ENCODE measurements around the gene CRYBG2. TPM values are rescaled to one million over a fixed set of nuclear protein-coding genes. Genes with fewer than 3 reads are reported as not detected.
"Not testable (repeated sequence)": the region's sequence is repeated elsewhere in the genome, so short reads cannot be mapped to it uniquely, and the experiment has no call there.

CRYBG2 gene
- total and polyA plus RNA-seq, 5 experiments from 2014 or later = 0.07 to 0.75 (median 0.65) TPM; not detected in 1

DNA sequence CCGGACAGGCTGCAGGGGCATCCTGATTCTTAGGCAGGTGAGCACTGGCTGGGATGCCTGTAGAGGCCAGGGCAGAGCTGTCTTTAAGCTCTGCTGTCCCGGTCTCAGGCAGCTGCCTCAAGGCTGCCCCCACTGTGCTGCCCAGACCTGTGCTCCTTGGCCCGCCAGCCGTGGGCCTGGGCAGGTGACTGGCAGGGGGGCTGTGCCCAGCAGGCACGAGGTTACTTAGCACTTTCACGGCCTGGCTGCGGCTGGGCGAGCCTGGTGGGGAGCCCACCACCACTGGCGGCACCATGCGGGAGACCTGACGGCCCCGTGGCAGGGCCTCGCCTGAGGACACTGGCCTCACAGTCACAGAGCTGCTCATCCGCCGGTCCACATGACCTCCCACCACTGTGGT is 8.2 kb downstream of the CRYBG2 start:
- Mint-ChIP-seq H3K36me3 (no peaks in the 10 kb centered on the region), H3K27me3 (no peaks in the 10 kb centered on the region), H3K9me3 (no peaks in the 10 kb centered on the region), H3K4me3 (no peak overlapping the region), H3K27ac (no peak overlapping the region), H3K4me1 (peaks cover 0 to 2% (median 0%) of the 10 kb centered on the region in 4 donors)
- DNase-seq (no peak), ATAC-seq (no peak)
- POLR2A ChIA-PET = no interaction called here

- no peak overlapping the region for H3K4me3 Mint-ChIP-seq
- no peaks in the 10 kb centered on the region for H3K27me3 Mint-ChIP-seq
- no peaks in the 10 kb centered on the region for H3K9me3 Mint-ChIP-seq
- H3K36me3 Mint-ChIP-seq = no peaks in the 10 kb centered on the region
- H3K27ac Mint-ChIP-seq = no peak overlapping the region
- DNase-seq = no peak
- H3K4me1 Mint-ChIP-seq = peaks cover 0 to 2% (median 0%) of the 10 kb centered on the region in 4 donors
- no peak for ATAC-seq
- POLR2A ChIA-PET = interaction anchor here (0.6 kb wide), 1 partner anchor 14 kb away, joined by 7 read pairs; no protein-coding TSS in a partner anchor
Observed at GRCh38 chr1:26344147-26344920, 9.6 kb downstream of the CRYBG2 start.

- DNase-seq (no peak), ATAC-seq (no peak)
- POLR2A ChIA-PET = interaction anchor here (0.6 kb wide), 1 partner anchor 19 kb away, joined by 3 read pairs; no protein-coding TSS in a partner anchor
- Mint-ChIP-seq H3K4me3 (no peak overlapping the region), H3K27ac (no peak overlapping the region), H3K27me3 (no peaks in the 10 kb centered on the region), H3K36me3 (no peaks in the 10 kb centered on the region), H3K9me3 (no peaks in the 10 kb centered on the region), H3K4me1 (peaks cover 6 to 15% (median 11%) of the 10 kb centered on the region in 4 donors)
Observed at GRCh38 chr1:26340047-26340481, 13.9 kb downstream of the CRYBG2 start.

DNA sequence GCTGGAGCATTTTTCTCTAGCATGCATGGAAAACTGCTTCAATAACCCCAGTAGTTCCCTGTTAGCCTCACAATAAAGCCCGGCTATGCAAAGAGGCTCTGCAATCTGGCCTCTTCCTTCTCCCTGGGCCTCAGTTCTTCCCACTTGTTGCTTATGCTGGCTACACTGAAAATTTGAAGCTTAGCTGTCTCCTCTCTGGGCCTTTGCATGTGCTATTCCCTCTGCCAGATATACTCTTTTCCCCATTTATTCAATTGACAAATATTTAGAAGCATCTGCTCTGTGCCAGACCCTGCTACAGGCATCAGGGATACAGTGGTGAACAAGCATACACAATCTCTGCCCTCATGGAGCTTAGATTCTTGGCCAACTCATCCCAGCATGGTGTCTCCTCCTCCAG is 15.3 kb downstream of the CRYBG2 start:
- H3K27me3 Mint-ChIP-seq = no peaks in the 10 kb centered on the region
- peaks cover 6 to 18% (median 12%) of the 10 kb centered on the region in 4 donors for H3K4me1 Mint-ChIP-seq
- DNase-seq (no peak), ATAC-seq (no peak)
- H3K9me3 Mint-ChIP-seq = no peaks in the 10 kb centered on the region
- POLR2A ChIA-PET = interaction anchor here (1.3 to 1.4 kb wide), 2 partner anchors 10 to 17 kb away, joined by 3 to 6 read pairs; no protein-coding TSS in a partner anchor
- peak overlapping the region in 6 of 10 donors; percentile 22 to 87 (median 50) for H3K27ac Mint-ChIP-seq
- H3K4me3 Mint-ChIP-seq = peak overlapping the region in 2 of 10 donors; percentile 2 to 72
- no peaks in the 10 kb centered on the region for H3K36me3 Mint-ChIP-seq

GRCh38 chr1:26337625-26338024 is 16.3 kb downstream of the CRYBG2 start:
- peak overlapping the region in 5 of 10 donors; percentile 27 to 77 (median 51) for H3K27ac Mint-ChIP-seq
- no peaks in the 10 kb centered on the region for H3K27me3 Mint-ChIP-seq
- peak overlapping the region in 7 of 10 donors; percentile 30 to 94 (median 64) for H3K4me3 Mint-ChIP-seq
- peaks cover 6 to 18% (median 12%) of the 10 kb centered on the region in 4 donors for H3K4me1 Mint-ChIP-seq
- no peaks in the 10 kb centered on the region for H3K36me3 Mint-ChIP-seq
- ATAC-seq = no peak
- DNase-seq = no peak
- POLR2A ChIA-PET = interaction anchor here (1.4 kb wide), 1 partner anchor 16 kb away, joined by 6 read pairs; no protein-coding TSS in a partner anchor
- H3K9me3 Mint-ChIP-seq = no peaks in the 10 kb centered on the region

- no peaks in the 10 kb centered on the region for H3K9me3 Mint-ChIP-seq
- H3K27me3 Mint-ChIP-seq = no peaks in the 10 kb centered on the region
- ATAC-seq (no peak), DNase-seq (no peak)
- POLR2A ChIA-PET = interaction anchor here (0.5 kb wide), 1 partner anchor 11 kb away, joined by 3 read pairs; no protein-coding TSS in a partner anchor
- peaks cover 6 to 18% (median 12%) of the 10 kb centered on the region in 4 donors for H3K4me1 Mint-ChIP-seq
- no peaks in the 10 kb centered on the region for H3K36me3 Mint-ChIP-seq
- peak overlapping the region; percentile 47 to 94 (median 70) for H3K4me3 Mint-ChIP-seq
- peak overlapping the region in 2 of 10 donors; percentile 63 to 72 for H3K27ac Mint-ChIP-seq
Observed at GRCh38 chr1:26337206-26337535, 16.8 kb downstream of the CRYBG2 start.

GRCh38 chr1:26336477-26337205 is 17.3 kb downstream of the CRYBG2 start:
- Mint-ChIP-seq H3K9me3 (no peaks in the 10 kb centered on the region), H3K4me3 (peak overlapping the region; percentile 84 to 94 (median 88)), H3K36me3 (no peaks in the 10 kb centered on the region), H3K27me3 (no peaks in the 10 kb centered on the region), H3K4me1 (peaks cover 6 to 18% (median 12%) of the 10 kb centered on the region in 4 donors), H3K27ac (peak overlapping the region in 3 of 10 donors; percentile 63 to 72 (median 67))
- DNase-seq (peak; percentile 61 to 90 (median 74)), ATAC-seq (peak; percentile 77 to 87)
- POLR2A ChIA-PET = interaction anchor here (0.5 to 1.7 kb wide), 5 partner anchors 11 to 57 kb away, joined by 3 to 5 read pairs (median 4); partner anchors contain the start of gene SH3BGRL3

- no peak for DNase-seq
- Mint-ChIP-seq H3K27ac (peak overlapping the region in 5 of 10 donors; percentile 19 to 77 (median 40)), H3K4me1 (peaks cover 6 to 18% (median 12%) of the 10 kb centered on the region in 4 donors), H3K27me3 (no peaks in the 10 kb centered on the region), H3K36me3 (no peaks in the 10 kb centered on the region), H3K4me3 (peak overlapping the region; percentile 84 to 94 (median 88)), H3K9me3 (no peaks in the 10 kb centered on the region)
- peak; percentile 7 to 19 for ATAC-seq
- POLR2A ChIA-PET = interaction anchor here (0.6 to 1.7 kb wide), 7 partner anchors 10 to 56 kb away, joined by 3 to 5 read pairs (median 4); partner anchors contain the start of gene SH3BGRL3
Observed at GRCh38 chr1:26335774-26336476, 18.0 kb downstream of the CRYBG2 start.

DNA sequence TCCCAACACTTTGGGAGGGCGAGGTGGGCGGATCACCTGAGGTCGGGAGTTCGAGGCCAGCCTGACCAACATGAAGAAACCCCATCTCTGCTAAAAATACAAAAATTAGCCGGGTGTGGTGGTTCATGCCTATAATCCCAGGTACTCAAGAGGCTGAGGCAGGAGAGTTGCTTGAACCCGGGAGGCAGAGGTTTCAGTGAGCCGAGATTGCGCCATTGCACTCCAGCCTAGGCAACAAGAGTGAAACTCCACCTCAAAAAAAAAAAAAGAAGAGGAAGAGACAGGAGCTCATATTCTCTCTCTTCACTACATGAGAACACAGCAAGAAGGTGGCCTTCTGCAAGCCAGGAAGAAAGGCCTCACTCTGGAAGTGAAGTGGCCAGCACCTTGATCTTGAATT is 20.6 kb downstream of the CRYBG2 start:
- not testable (repeated sequence) for H3K27ac Mint-ChIP-seq, H3K9me3 Mint-ChIP-seq, H3K27me3 Mint-ChIP-seq, DNase-seq, H3K36me3 Mint-ChIP-seq, H3K4me3 Mint-ChIP-seq, ATAC-seq
- POLR2A ChIA-PET = interaction anchor here (1.2 kb wide), 1 partner anchor 26 kb away, joined by 4 read pairs; no protein-coding TSS in a partner anchor
- peaks cover 4 to 18% (median 12%) of the 10 kb centered on the region in 4 donors for H3K4me1 Mint-ChIP-seq

DNA sequence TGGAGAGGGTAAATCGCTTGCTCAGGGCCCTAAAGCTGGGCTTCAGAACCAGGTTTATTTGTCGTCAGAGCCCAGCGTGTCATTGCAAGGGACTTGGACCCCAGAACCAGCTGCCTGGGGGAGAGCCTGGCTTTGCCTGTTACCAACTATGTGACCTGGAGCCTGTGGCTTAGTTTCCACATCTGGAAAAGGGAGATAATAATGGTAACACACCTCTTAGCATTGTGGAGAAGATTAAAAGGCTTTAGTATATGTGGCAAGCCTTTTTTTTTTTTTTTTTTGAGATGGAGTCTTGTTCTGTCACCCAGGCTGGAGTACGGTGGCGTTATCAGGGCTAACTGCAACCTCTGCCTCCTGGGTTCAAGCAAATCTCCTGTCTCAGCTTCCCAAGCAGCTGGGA is 23.7 kb downstream of the CRYBG2 start:
- POLR2A ChIA-PET = interaction anchor here (0.6 to 28.3 kb wide), 4 partner anchors 9 to 60 kb away, joined by 3 to 2161 read pairs (median 11); partner anchors contain the start of gene SH3BGRL3

DNA sequence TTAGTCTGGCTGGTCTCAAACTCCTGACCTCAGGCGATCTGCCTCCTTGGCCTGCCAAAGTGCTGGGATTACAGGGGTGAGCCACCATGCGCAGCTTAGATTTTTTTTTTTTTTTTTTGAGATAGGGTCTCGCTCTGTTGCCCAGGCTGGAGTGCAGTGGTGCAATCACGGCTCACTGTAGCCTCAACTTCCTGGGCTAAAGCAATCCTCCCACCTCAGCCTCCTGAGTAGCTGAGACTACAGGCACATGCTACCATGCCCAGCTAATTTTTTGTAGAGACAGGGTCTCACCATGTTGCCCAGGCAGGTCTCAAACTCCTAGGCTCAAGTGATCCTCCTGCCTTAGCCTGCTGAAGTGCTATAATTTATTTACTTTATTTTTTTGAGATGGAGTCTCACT is 24.6 kb downstream of the CRYBG2 start:
- POLR2A ChIA-PET = interaction anchor here (1.1 to 28.3 kb wide), 4 partner anchors 11 to 49 kb away, joined by 4 to 2161 read pairs (median 10); partner anchors contain the start of genes CD52 and SH3BGRL3
- not testable (repeated sequence) for H3K9me3 Mint-ChIP-seq, H3K27ac Mint-ChIP-seq, H3K36me3 Mint-ChIP-seq, H3K4me3 Mint-ChIP-seq, DNase-seq, H3K4me1 Mint-ChIP-seq, ATAC-seq, H3K27me3 Mint-ChIP-seq

More for the DNA sequence above, 23.7 kb downstream of the CRYBG2 start:
- DNase-seq (no peak), ATAC-seq (no peak)
- Mint-ChIP-seq H3K27me3 (no peaks in the 10 kb centered on the region), H3K4me3 (no peak overlapping the region), H3K4me1 (peaks cover 0 to 6% (median 3%) of the 10 kb centered on the region in 4 donors), H3K36me3 (no peaks in the 10 kb centered on the region), H3K27ac (no peak overlapping the region), H3K9me3 (no peaks in the 10 kb centered on the region)

- no peak for ATAC-seq
- POLR2A ChIA-PET = interaction anchor here (1.0 to 28.3 kb wide), 7 partner anchors 10 to 190 kb away, joined by 3 to 2161 read pairs (median 5); partner anchors contain the start of genes CD52 and SH3BGRL3
- no peak for DNase-seq
- Mint-ChIP-seq H3K4me3 (no peak overlapping the region), H3K27me3 (no peaks in the 10 kb centered on the region), H3K36me3 (peaks cover 0 to 8% (median 0%) of the 10 kb centered on the region in 3 donors), H3K9me3 (no peaks in the 10 kb centered on the region), H3K27ac (peak overlapping the region in 1 of 10 donors; percentile 12), H3K4me1 (peaks cover 2 to 10% (median 10%) of the 10 kb centered on the region in 4 donors)
Observed at GRCh38 chr1:26328597-26328996, 25.3 kb downstream of the CRYBG2 start.

All from naive thymus-derived CD8-positive, alpha-beta T cell (primary cell).